GM12875 (cell line): ENCODE results near the gene USP40.

Experiments
- H3K4me3 ChIP-seq: one replicate; pipeline ENCODE4 v1.5.1; 2011; ENCODE audit warnings: low read depth, low read length, control low read depth
- TF ChIP-seq, protein P1 (sequence below): IDR thresholded peaks from 2 replicates; pipeline ENCODE4 v1.5.1; 2011; ENCODE audit warnings: low read depth, mild to moderate bottlenecking, control low read depth, inconsistent platforms, low read length, moderate library complexity, borderline replicate concordance; ENCODE audit not compliant: insufficient read depth

Gene USP40

DNA sequence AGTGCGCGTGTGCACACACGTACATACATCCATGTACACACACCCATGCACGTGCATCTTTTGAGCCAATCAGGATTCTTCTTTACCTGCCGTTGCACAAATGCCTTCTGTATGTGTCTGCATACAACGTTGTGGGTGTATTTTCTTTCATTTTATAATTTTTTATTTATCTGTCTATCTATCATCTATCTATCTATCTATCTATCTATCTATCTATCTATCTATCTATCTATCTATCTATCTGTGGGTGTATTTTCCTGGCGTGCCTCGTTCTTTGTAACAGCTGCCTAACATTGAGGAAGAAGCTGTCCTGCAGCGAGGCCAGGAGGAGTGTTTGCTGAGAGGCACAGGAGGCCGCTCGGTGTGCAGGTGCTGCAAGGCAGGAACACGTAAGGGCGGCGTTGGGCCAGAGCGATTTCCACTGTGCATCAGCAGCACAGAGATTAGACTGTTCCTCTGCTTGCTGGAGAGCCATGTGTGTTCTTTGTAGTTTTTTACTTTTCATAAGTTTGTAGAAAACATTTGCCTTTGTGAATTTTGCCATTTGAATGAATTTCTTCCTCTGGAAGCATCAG is 127.9 kb downstream of the USP40 start:
- H3K4me3 ChIP-seq = no peak overlapping the region
- TF ChIP-seq, protein P1, sequence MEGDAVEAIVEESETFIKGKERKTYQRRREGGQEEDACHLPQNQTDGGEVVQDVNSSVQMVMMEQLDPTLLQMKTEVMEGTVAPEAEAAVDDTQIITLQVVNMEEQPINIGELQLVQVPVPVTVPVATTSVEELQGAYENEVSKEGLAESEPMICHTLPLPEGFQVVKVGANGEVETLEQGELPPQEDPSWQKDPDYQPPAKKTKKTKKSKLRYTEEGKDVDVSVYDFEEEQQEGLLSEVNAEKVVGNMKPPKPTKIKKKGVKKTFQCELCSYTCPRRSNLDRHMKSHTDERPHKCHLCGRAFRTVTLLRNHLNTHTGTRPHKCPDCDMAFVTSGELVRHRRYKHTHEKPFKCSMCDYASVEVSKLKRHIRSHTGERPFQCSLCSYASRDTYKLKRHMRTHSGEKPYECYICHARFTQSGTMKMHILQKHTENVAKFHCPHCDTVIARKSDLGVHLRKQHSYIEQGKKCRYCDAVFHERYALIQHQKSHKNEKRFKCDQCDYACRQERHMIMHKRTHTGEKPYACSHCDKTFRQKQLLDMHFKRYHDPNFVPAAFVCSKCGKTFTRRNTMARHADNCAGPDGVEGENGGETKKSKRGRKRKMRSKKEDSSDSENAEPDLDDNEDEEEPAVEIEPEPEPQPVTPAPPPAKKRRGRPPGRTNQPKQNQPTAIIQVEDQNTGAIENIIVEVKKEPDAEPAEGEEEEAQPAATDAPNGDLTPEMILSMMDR = no peak

DNA sequence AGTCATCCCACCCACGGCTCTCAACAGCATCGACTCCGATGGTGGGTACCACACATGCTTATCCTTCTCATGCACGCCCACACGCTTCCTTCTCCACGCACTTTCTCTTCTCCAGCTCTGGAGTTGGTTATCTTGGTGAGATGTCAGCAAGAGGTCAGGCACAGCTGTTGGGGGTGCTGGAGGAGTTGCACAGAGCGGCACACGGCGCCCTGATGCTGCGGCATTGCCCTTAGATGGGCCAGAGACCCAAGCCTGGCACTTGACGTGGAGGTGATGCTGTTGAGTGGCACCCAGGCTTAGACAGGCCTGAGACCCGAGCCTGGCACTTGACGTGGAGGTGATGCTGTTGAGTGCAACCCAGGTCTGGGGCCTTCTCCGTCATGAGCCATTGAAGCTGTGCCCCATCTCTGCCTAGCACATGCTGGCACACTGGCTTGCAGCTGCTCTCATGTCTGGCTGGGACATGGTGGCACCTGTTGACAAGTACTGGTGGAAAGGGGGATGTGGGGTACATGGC is 129.1 kb downstream of the USP40 start:
- TF ChIP-seq, protein P1 = no peak
- H3K4me3 ChIP-seq = no peak overlapping the region

- H3K4me3 ChIP-seq = no peak overlapping the region
- TF ChIP-seq, protein P1 = no peak
Observed at GRCh38 chr2:233436691-233437438, 129.7 kb downstream of the USP40 start.

DNA sequence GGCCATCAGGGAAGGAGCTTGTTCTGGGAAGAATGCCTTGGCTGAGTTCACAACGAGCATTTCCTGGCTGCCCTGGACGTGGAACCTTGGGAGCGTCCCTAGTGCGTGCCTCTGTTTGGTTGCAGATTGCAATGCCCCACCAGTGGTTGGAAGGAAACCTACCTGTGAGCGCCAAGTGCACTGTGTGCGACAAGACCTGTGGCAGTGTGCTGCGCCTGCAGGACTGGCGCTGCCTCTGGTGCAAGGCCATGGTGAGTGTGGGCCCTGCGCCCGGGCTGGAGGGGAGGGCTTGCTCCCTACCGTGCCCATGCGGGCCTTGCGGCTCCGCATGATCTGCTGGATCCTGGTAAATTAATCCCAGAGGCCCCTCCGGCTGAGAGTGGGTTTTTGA is 130.4 kb downstream of the USP40 start:
- no peak overlapping the region for H3K4me3 ChIP-seq
- TF ChIP-seq, protein P1 = no peak

- TF ChIP-seq, protein P1 = no peak
- H3K4me3 ChIP-seq = no peak overlapping the region
Observed at GRCh38 chr2:233435436-233436190, 131.0 kb downstream of the USP40 start.

GRCh38 chr2:233434666-233435330 is 131.8 kb downstream of the USP40 start:
- TF ChIP-seq, protein P1 = no peak
- no peak overlapping the region for H3K4me3 ChIP-seq
